HT1080 (cell line): ENCODE results near the gene EIF4EBP3. TPM values are rescaled to one million over a fixed set of nuclear protein-coding genes. Genes with fewer than 3 reads are reported as not detected.
A peak's percentile ranks its signal among the peaks of the same experiment; 100 is the strongest.
"Not testable (repeated sequence)": the region's sequence is repeated elsewhere in the genome, so short reads cannot be mapped to it uniquely, and the experiment has no call there.

ENCODE experiments used
- DNase-seq: peaks from one replicate; pipeline ENCODE4 v3.0.0-alpha.2; 2015; ENCODE audit warnings: low read depth
- small RNA-seq: library from RNA; depleted of rRNA; stranded (forward); fragments of <200 nt; gene quantifications from one replicate; pipeline ENCODE3, GENCODE V24; 2014
- total RNA-seq: library from RNA; depleted of rRNA; stranded (reverse); fragments of >200 nt; shearing (Covaris generic); gene quantifications from 2 replicates; pipeline ENCODE4 v1.2.3, GENCODE V29; 2014; rRNA removed

The EIF4EBP3 gene
- total RNA-seq, 1 experiment from 2014 or later, result not detected

GRCh38 chr5:140575309-140575708 lies 27.8 kb downstream of the EIF4EBP3 start:
- DNase-seq, result peak; percentile 54

GRCh38 chr5:140576776-140577201 lies 29.3 kb downstream of the EIF4EBP3 start:
- DNase-seq, result no peak

GRCh38 chr5:140579188-140579747 lies 31.8 kb downstream of the EIF4EBP3 start:
- DNase-seq, result not testable (repeated sequence)

- no peak for DNase-seq
These were observed 40.0 kb downstream of the EIF4EBP3 start for GRCh38 chr5:140587495-140587894.

GRCh38 chr5:140588311-140589070 lies 41.0 kb downstream of the EIF4EBP3 start:
- no peak for DNase-seq

- no peak for DNase-seq
These were observed 43.4 kb downstream of the EIF4EBP3 start for GRCh38 chr5:140590861-140591260.

- peak; percentile 72 for DNase-seq
These were observed 44.4 kb downstream of the EIF4EBP3 start for GRCh38 chr5:140591747-140592372.

GRCh38 chr5:140593070-140593469 lies 45.6 kb downstream of the EIF4EBP3 start:
- DNase-seq, result not testable (repeated sequence)

GRCh38 chr5:140594169-140594568 lies 46.7 kb downstream of the EIF4EBP3 start:
- no peak for DNase-seq

GRCh38 chr5:140595538-140596300 lies 48.3 kb downstream of the EIF4EBP3 start:
- no peak for DNase-seq

- no peak for DNase-seq
These were observed 48.9 kb downstream of the EIF4EBP3 start for GRCh38 chr5:140596321-140596741.

GRCh38 chr5:140598836-140599235 lies 51.4 kb downstream of the EIF4EBP3 start:
- DNase-seq, result no peak

Small RNAs within 50 kb of the gene (small RNA-seq; reads per million reads assigned to genes)
- gene RF00279, result 0.64 reads per million, percentile 62 among the genes with 10 or more reads in this experiment
- gene RF00443, result not detected

Other genes with a start within 250 kb of the EIF4EBP3 start
- 114 and 149 TPM in 2 replicates for gene PFDN1, start 244.6 kb upstream of the EIF4EBP3 start, total RNA-seq
- gene HBEGF, start 201.1 kb upstream of the EIF4EBP3 start, total RNA-seq, result 55.7 and 61.2 TPM in 2 replicates
- gene SLC4A9, start 187.5 kb upstream of the EIF4EBP3 start, total RNA-seq, result not detected in 2 replicates
- 25.2 and 29.0 TPM in 2 replicates for gene ANKHD1, start 145.8 kb upstream of the EIF4EBP3 start, total RNA-seq
- 54.4 and 56.8 TPM in 2 replicates for gene SRA1, start 9.8 kb downstream of the EIF4EBP3 start, total RNA-seq
- 5.0 and 5.3 TPM in 2 replicates for gene APBB3, start 16.9 kb downstream of the EIF4EBP3 start, total RNA-seq
- 24.9 and 36.9 TPM in 2 replicates for gene SLC35A4, start 17.2 kb downstream of the EIF4EBP3 start, total RNA-seq
- gene CD14, start 85.5 kb downstream of the EIF4EBP3 start, total RNA-seq, result not detected in 2 replicates
- 7.6 and 9.8 TPM in 2 replicates for gene TMCO6, start 91.8 kb downstream of the EIF4EBP3 start, total RNA-seq
- 167 and 190 TPM in 2 replicates for gene NDUFA2, start 100.0 kb downstream of the EIF4EBP3 start, total RNA-seq
- 118 and 141 TPM in 2 replicates for gene IK, start 100.2 kb downstream of the EIF4EBP3 start, total RNA-seq
- 29.4 and 41.4 TPM in 2 replicates for gene WDR55, start 117.2 kb downstream of the EIF4EBP3 start, total RNA-seq
- 1.8 and 2.8 TPM in 2 replicates for gene DND1, start 125.9 kb downstream of the EIF4EBP3 start, total RNA-seq
- 116 and 121 TPM in 2 replicates for gene HARS1, start 143.7 kb downstream of the EIF4EBP3 start, total RNA-seq
- gene HARS2, start 143.8 kb downstream of the EIF4EBP3 start, total RNA-seq, result 34.6 and 39.3 TPM in 2 replicates
- 22.9 and 24.3 TPM in 2 replicates for gene ZMAT2, start 152.8 kb downstream of the EIF4EBP3 start, total RNA-seq
- 0.03 and 0.23 TPM in 2 replicates for gene PCDHA1, start 238.5 kb downstream of the EIF4EBP3 start, total RNA-seq
- gene PCDHA2, start 247.2 kb downstream of the EIF4EBP3 start, total RNA-seq, result not detected in 2 replicates